Uterus (tissue), 4 donors: ENCODE data around the gene FBXL19. TPM values are rescaled to one million over a fixed set of nuclear protein-coding genes. Genes with fewer than 3 reads are reported as not detected.

Experiments
- DNase-seq, 2 donors: peaks; one replicate each; pipeline ENCODE4 v3.0.0-alpha.2; 2019 to 2020
- H3K27ac ChIP-seq, 2 donors: fragments of 200-600 bp; sonication (generic); 1 replicate in 1 of 2; 2 replicates in 1 of 2; pipeline ENCODE4 v1.5.1; 2016 to 2018
- H3K27me3 ChIP-seq, 2 donors: fragments of 200-600 bp; sonication (generic); one replicate each; pipeline ENCODE4 v1.5.1; 2018 to 2019; ENCODE audit warnings: control low read depth in 1 of 2
- H3K36me3 ChIP-seq, 2 donors: fragments of 200-600 bp; sonication (generic); one replicate each; pipeline ENCODE4 v1.5.1; 2019; ENCODE audit warnings: control low read depth in 1 of 2
- H3K4me1 ChIP-seq, 2 donors: fragments of 200-600 bp; sonication (generic); one replicate each; pipeline ENCODE4 v1.5.1; 2018 to 2019; ENCODE audit warnings: control low read depth in 1 of 2
- H3K4me3 ChIP-seq, 2 donors: fragments of 200-600 bp; sonication (generic); 1 replicate in 1 of 2; 2 replicates in 1 of 2; pipeline ENCODE4 v1.5.1; 2018 to 2019; ENCODE audit warnings: mild to moderate bottlenecking in 1 of 2
- H3K9me3 ChIP-seq, 2 donors: fragments of 200-600 bp; sonication (generic); one replicate each; pipeline ENCODE4 v1.5.1; 2019; ENCODE audit warnings: control low read depth in 1 of 2
- CTCF ChIP-seq, 4 experiments: fragments of 200-600 bp in 2 of 4; fragments of 450-650 bp in 2 of 4; sonication (generic) in 2 of 4; IDR thresholded peaks; one replicate each; pipeline ENCODE4 v1.5.1; 2016 to 2019; ENCODE audit warnings: antibody characterized with exemption in 4 of 4, mild to moderate bottlenecking in 2 of 4, moderate library complexity in 1 of 4
- POLR2A ChIP-seq, 2 donors: fragments of 450-650 bp; IDR thresholded peaks; one replicate each; pipeline ENCODE4 v1.6.1; 2016; ENCODE audit warnings: antibody characterized with exemption in 2 of 2, mild to moderate bottlenecking in 1 of 2, moderate library complexity in 1 of 2
- intact Hi-C: fragments of 100-400 bp; cut with DNase I; formaldehyde crosslinking; loops from one replicate; pipeline ENCODE4 v1.15.1; 2023; ENCODE audit warnings: low total_unique reads
- total RNA-seq, 4 donors: library from RNA; depleted of rRNA in 3 of 4; stranded (reverse); fragments of >200 nt in 3 of 4; gene quantifications; one replicate each; pipeline versions ENCODE4 v1.1.0 to v1.2.4, GENCODE V29; 2014 to 2023
- donor health status: DM: yes; HTN: yes; CAD: no.

The FBXL19 gene
- total RNA-seq, 4 donors from 2014 or later = 3.8 to 25.4 (median 19.0) TPM

- H3K27ac ChIP-seq = peak overlapping the region; percentile 94 to 98
- no peaks in the 10 kb centered on the region for H3K27me3 ChIP-seq
- H3K4me1 ChIP-seq = peaks cover 5 to 21% of the 10 kb centered on the region in 2 donors
- H3K36me3 ChIP-seq = no peaks in the 10 kb centered on the region
- TF ChIP-seq POLR2A (IDR thresholded peaks at IDR 0.05) = no peak
- TF ChIP-seq CTCF (IDR thresholded peaks at IDR 0.05) = peak in 2 of 4 experiments; percentile 17 to 24
- H3K9me3 ChIP-seq = no peaks in the 10 kb centered on the region
- intact Hi-C loops = no loop called here
- peak; percentile 87 to 88 for DNase-seq
- H3K4me3 ChIP-seq = peak overlapping the region; percentile 57 to 96
These were observed 33.5 kb downstream of the FBXL19 start for GRCh38 chr16:30956601-30957455.

GRCh38 chr16:30957456-30958174 lies 34.2 kb downstream of the FBXL19 start, which contains the start of gene SETD1A:
Gene SETD1A, plus strand, starts transcription at chr16:30957754. Its CDS starts 978 bp downstream, at chr16:30958732.
- H3K4me3 ChIP-seq = peak within 1 kb of the TSS; percentile 57 to 96
- no peaks in the 10 kb centered on the region for H3K36me3 ChIP-seq
- intact Hi-C loops = no loop called here
- DNase-seq = peak; percentile 94 to 97
- TF ChIP-seq CTCF (IDR thresholded peaks at IDR 0.05) (peak in 1 of 4 experiments; percentile 36), POLR2A (IDR thresholded peaks at IDR 0.05) (peak; percentile 38 to 71)
- peak within 1 kb of the TSS; percentile 94 to 98 for H3K27ac ChIP-seq
- H3K9me3 ChIP-seq = no peaks in the 10 kb centered on the region
- no peaks in the 10 kb centered on the region for H3K27me3 ChIP-seq
- H3K4me1 ChIP-seq = peaks cover 5 to 21% of the 10 kb centered on the region in 2 donors

DNA sequence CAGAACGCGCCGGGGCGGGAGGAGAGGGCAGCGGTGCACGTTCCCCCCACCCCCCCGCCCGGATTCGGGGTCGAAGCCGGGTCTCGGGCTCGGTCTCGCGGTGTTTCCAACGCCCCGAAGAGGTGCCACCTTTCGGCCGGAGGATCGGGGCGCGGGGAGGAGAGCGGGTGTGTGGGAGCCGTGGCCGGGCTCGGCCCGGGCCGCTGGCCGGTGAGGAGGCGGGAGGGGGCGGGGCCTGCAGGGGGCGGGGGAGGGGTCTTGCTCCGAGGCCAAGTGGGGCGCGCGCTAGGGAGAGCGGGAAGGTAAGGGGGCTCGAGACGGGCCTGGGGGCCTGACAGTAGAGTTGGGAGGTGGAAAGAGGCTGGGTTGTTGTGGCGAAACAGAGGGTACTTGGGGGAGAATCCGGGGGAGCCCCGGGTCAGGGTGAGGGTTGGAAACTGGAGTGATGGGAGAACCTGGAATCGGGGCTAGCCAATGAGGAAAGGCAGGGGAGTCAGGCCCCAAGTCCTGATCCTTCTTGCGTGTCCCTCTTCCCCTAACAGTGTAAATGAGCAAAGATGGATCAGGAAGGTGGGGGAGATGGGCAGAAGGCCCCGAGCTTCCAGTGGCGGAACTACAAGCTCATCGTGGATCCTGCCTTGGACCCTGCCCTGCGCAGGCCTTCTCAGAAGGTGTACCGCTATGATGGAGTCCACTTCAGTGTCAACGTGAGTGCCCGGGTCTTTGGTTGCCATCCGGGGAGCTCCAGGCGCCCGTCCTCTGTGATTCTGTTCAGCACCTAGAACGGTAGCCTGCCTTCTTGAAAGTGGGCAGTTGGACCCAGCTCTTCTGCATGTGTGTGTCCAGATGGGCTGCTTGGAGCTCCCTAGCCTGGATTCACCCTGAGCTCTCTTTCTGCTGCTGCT lies 35.1 kb downstream of the FBXL19 start:
- TF ChIP-seq CTCF (IDR thresholded peaks at IDR 0.05) (no peak), POLR2A (IDR thresholded peaks at IDR 0.05) (no peak)
- Histone ChIP-seq H3K27ac (peak overlapping the region; percentile 94 to 98), H3K4me1 (peaks cover 5 to 20% of the 10 kb centered on the region in 2 donors), H3K4me3 (peak overlapping the region; percentile 57 to 96), H3K36me3 (no peaks in the 10 kb centered on the region), H3K27me3 (no peaks in the 10 kb centered on the region), H3K9me3 (no peaks in the 10 kb centered on the region)
- intact Hi-C loops = no loop called here
- peak; percentile 49 to 65 for DNase-seq

DNA sequence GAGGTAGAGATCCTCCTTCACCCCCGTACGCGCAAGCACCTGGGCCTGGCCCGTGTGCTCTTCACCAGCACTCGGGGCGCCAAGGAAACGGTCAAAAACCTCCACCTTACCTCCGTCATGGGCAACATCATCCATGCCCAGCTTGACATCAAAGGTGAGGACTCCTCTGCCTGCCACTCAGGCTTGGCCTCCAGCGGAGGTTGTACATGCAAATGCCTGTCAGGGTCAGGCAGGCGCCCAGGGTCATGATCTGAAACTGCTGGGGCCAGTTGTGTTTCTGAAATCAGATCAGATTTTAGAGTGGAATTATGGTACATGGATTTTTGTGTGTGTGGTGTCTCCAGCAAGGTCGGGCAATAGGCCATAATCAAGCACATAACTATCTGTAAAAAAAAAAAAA lies 38.0 kb downstream of the FBXL19 start:
- H3K4me1 ChIP-seq = peaks cover 5 to 15% of the 10 kb centered on the region in 2 donors
- no peaks in the 10 kb centered on the region for H3K36me3 ChIP-seq
- no peak overlapping the region for H3K27ac ChIP-seq
- no peaks in the 10 kb centered on the region for H3K27me3 ChIP-seq
- no peak overlapping the region for H3K4me3 ChIP-seq
- DNase-seq = no peak
- TF ChIP-seq CTCF (IDR thresholded peaks at IDR 0.05) (no peak), POLR2A (IDR thresholded peaks at IDR 0.05) (no peak)
- H3K9me3 ChIP-seq = no peaks in the 10 kb centered on the region
- intact Hi-C loops = no loop called here
